ENCODE data around the gene TRIM63. TPM values are rescaled to one million over a fixed set of nuclear protein-coding genes. Genes with fewer than 3 reads are reported as not detected.

Gene TRIM63
- total and polyA plus RNA-seq, 7 donors = 74.2 to 2,937 (median 541) TPM

DNA sequence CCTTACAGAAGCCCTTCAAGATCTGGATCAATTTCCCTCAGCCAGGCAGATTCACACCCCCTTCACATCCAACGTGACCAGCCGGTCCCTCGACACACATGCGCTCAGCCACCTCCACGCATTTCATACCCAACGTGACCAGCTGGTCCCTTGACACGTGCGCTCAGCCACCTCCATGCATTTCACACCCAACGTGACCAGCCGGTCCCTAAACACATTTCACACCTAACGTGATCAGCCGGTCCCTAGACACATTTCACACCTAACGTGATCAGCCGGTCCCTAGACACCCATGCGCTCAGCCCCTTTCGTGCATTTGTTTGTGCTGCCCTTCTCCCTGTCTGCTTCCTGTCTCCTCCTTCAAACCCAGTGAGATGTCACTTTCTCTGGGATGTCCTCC is 60.7 kb downstream of the TRIM63 start:
- TF ChIP-seq, protein P1, sequence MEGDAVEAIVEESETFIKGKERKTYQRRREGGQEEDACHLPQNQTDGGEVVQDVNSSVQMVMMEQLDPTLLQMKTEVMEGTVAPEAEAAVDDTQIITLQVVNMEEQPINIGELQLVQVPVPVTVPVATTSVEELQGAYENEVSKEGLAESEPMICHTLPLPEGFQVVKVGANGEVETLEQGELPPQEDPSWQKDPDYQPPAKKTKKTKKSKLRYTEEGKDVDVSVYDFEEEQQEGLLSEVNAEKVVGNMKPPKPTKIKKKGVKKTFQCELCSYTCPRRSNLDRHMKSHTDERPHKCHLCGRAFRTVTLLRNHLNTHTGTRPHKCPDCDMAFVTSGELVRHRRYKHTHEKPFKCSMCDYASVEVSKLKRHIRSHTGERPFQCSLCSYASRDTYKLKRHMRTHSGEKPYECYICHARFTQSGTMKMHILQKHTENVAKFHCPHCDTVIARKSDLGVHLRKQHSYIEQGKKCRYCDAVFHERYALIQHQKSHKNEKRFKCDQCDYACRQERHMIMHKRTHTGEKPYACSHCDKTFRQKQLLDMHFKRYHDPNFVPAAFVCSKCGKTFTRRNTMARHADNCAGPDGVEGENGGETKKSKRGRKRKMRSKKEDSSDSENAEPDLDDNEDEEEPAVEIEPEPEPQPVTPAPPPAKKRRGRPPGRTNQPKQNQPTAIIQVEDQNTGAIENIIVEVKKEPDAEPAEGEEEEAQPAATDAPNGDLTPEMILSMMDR (IDR thresholded peaks at IDR 0.05) = no peak
- Histone ChIP-seq H3K36me3 (ENCODE audit: insufficient read depth in 1 of 2, low read depth in 1 of 2) (no peaks in the 10 kb centered on the region), H3K27me3 (ENCODE audit: insufficient read depth in 3 of 3, low read length in 2 of 3) (no peaks in the 10 kb centered on the region), H3K27ac (no peak overlapping the region), H3K9me3 (no peaks in the 10 kb centered on the region), H3K4me1 (no peaks in the 10 kb centered on the region), H3K4me3 (no peak overlapping the region)
- ATAC-seq (no peak), DNase-seq (no peak)
- 88 to 92% (median 89%) methylated on average over 16 of the region's 16 CpGs for WGBS, 3 donors
- intact Hi-C loops (cut with DNase I) = no loop called here

DNA sequence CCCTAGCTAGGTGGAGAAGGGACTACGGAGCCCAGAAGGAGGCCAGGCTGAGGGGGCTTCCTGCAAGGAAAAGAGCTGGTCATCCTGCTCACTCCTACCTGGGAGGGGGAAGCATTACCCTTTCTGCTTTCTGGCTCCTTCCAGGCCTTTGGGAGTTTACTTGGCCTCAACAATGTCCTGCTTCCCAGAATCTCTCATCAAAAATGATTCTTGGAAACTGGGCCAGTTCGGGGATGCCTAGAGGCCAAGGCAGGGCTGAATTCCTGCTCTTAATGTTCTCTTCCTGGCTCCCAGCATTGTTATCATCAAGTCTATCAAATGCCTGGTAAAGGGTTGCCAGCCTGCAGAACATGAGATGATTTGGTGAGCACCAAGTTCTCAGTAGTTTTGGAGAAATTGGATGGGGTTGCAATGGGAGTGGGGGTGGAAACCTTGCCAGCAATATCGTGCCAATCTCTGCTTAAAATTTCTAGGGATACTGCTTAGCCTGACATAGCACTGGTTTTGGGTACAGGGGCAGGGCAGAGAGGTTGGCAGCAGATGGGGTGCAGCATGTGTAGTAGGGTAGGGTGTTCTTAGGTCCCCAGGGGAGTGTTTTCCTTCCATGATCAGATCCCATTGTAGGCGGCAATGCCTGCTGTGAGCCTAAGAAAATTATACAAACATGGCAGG is 61.9 kb downstream of the TRIM63 start:
- H3K4me1 ChIP-seq = no peaks in the 10 kb centered on the region
- TF ChIP-seq, protein P1 (IDR thresholded peaks at IDR 0.05) = no peak
- WGBS, 3 donors = 37 to 54% (median 37%) methylated on average over 4 of the region's 4 CpGs
- H3K27ac ChIP-seq = no peak overlapping the region
- no peaks in the 10 kb centered on the region for H3K9me3 ChIP-seq
- no peaks in the 10 kb centered on the region for H3K27me3 ChIP-seq (ENCODE audit: insufficient read depth in 3 of 3, low read length in 2 of 3)
- no peaks in the 10 kb centered on the region for H3K36me3 ChIP-seq (ENCODE audit: insufficient read depth in 1 of 2, low read depth in 1 of 2)
- H3K4me3 ChIP-seq = no peak overlapping the region
- intact Hi-C loops (cut with DNase I) = no loop called here
- no peak for ATAC-seq
- DNase-seq = no peak

DNA sequence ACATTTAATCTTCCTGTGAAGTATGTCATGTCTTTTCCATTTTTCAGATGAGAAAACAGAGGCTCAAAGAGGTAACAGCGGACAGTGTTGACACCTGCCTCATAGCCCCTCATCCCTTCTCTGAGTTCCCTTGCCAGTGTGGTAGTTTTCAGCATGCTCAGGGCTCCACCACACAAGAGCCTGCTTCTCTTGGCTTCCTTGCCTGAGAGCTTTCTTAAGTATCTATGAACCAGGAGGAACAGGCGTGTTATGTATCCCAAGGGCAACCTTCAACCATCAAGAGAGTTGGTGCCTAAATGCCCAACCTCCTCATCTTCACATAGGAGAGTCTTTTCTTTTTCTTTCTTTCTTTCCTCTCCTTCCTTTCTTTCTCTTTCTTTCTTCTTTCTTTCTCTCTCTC is 63.7 kb downstream of the TRIM63 start:
- no peak for ATAC-seq
- H3K27me3 ChIP-seq (ENCODE audit: insufficient read depth in 3 of 3, low read length in 2 of 3) = no peaks in the 10 kb centered on the region
- DNase-seq = no peak
- no peak overlapping the region for H3K27ac ChIP-seq
- no peaks in the 10 kb centered on the region for H3K9me3 ChIP-seq
- peaks cover 1% of the 10 kb centered on the region for H3K4me1 ChIP-seq
- TF ChIP-seq, protein P1 (IDR thresholded peaks at IDR 0.05) = no peak
- no peaks in the 10 kb centered on the region for H3K36me3 ChIP-seq (ENCODE audit: insufficient read depth in 1 of 2, low read depth in 1 of 2)
- intact Hi-C loops (cut with DNase I) = no loop called here
- WGBS, 3 donors = 88 to 94% (median 89%) methylated on average over 2 of the region's 2 CpGs
- H3K4me3 ChIP-seq = no peak overlapping the region

DNA sequence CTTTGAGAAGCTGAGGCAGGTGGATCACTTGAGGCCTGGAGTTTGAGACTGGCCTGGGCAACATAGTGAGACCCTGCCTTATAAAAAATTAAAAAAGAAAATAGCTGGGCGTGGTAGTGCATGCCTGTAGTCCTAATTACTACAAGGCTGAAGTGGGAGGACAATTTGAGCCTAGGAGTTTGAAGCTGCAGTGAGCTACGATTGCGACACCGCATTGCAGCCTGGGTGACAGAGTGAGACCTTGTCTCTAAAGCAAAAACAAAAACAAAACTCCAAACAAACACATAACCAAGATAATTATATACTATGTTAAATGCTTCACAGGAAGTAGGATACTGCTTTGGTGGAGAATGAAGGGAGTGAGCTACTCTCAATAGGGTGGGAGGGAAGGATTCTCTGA is 64.2 kb downstream of the TRIM63 start:
- TF ChIP-seq, protein P1 (IDR thresholded peaks at IDR 0.05) = no peak
- DNase-seq (no peak), ATAC-seq (no peak)
- Histone ChIP-seq H3K27ac (no peak overlapping the region), H3K4me1 (peaks cover 5% of the 10 kb centered on the region), H3K9me3 (no peaks in the 10 kb centered on the region), H3K36me3 (ENCODE audit: insufficient read depth in 1 of 2, low read depth in 1 of 2) (no peaks in the 10 kb centered on the region), H3K4me3 (no peak overlapping the region), H3K27me3 (ENCODE audit: insufficient read depth in 3 of 3, low read length in 2 of 3) (no peaks in the 10 kb centered on the region)
- whole genome bisulfite sequencing, 3 donors = 87 to 93% (median 91%) methylated on average over 4 of the region's 4 CpGs
- intact Hi-C loops (cut with DNase I) = no loop called here

Other genes with a start within 250 kb of the TRIM63 start
- gene MTFR1L, start 247.7 kb downstream of the TRIM63 start, total RNA-seq = 100 to 1,000 TPM in 1 of 4 donors, 10 to 100 TPM in 3; 85.2 to 112 (median 94.1) TPM
- gene MTFR1L, start 247.7 kb downstream of the TRIM63 start, polyA plus RNA-seq = 100 to 1,000 TPM in 2 of 3 donors, 10 to 100 TPM in 1; 99.2 to 135 (median 110) TPM
- under 1 TPM in 2 of 4 donors, not detected in 2; 0.26 to 0.47 TPM for gene AUNIP, start 208.2 kb downstream of the TRIM63 start, total RNA-seq
- under 1 TPM; 0.05 to 0.13 (median 0.07) TPM for gene AUNIP, start 208.2 kb downstream of the TRIM63 start, polyA plus RNA-seq
- gene PAQR7, start 191.9 kb downstream of the TRIM63 start, total RNA-seq = 1 to 10 TPM; 2.2 to 3.7 (median 2.6) TPM
- 1 to 10 TPM; 2.1 to 2.9 (median 2.2) TPM for gene PAQR7, start 191.9 kb downstream of the TRIM63 start, polyA plus RNA-seq
- gene STMN1, start 161.2 kb downstream of the TRIM63 start, total RNA-seq = 10 to 100 TPM; 10.1 to 29.2 (median 16.6) TPM
- gene STMN1, start 161.2 kb downstream of the TRIM63 start, polyA plus RNA-seq = 10 to 100 TPM in 2 of 3 donors, 1 to 10 TPM in 1; 7.6 to 24.8 (median 14.3) TPM
- 10 to 100 TPM in 3 of 4 donors, 1 to 10 TPM in 1; 5.5 to 15.8 (median 13.3) TPM for gene PAFAH2, start 69.6 kb downstream of the TRIM63 start, total RNA-seq
- 10 to 100 TPM in 1 of 3 donors, 1 to 10 TPM in 2; 5.1 to 30.1 (median 8.8) TPM for gene PAFAH2, start 69.6 kb downstream of the TRIM63 start, polyA plus RNA-seq
- 1 to 10 TPM in 3 of 4 donors, under 1 TPM in 1; 0.39 to 4.6 (median 2.1) TPM for gene EXTL1, start 45.9 kb downstream of the TRIM63 start, total RNA-seq
- gene EXTL1, start 45.9 kb downstream of the TRIM63 start, polyA plus RNA-seq = 1 to 10 TPM in 1 of 3 donors, under 1 TPM in 2; 0.61 to 1.1 (median 0.90) TPM
- 1 to 10 TPM in 3 of 4 donors, under 1 TPM in 1; 0.32 to 7.8 (median 4.2) TPM for gene SLC30A2, start 21.5 kb downstream of the TRIM63 start, total RNA-seq
- gene SLC30A2, start 21.5 kb downstream of the TRIM63 start, polyA plus RNA-seq = 1 to 10 TPM in 1 of 3 donors, under 1 TPM in 2; 0.21 to 1.2 (median 0.70) TPM
- 1 to 10 TPM; 3.1 to 7.0 (median 5.3) TPM for gene PDIK1L, start 44.2 kb upstream of the TRIM63 start, total RNA-seq
- gene PDIK1L, start 44.2 kb upstream of the TRIM63 start, polyA plus RNA-seq = 1 to 10 TPM; 1.4 to 5.8 (median 2.4) TPM
- 1 to 10 TPM; 1.2 to 2.9 (median 1.3) TPM for gene FAM110D, start 91.4 kb upstream of the TRIM63 start, total RNA-seq
- 1 to 10 TPM; 1.4 to 1.7 (median 1.7) TPM for gene FAM110D, start 91.4 kb upstream of the TRIM63 start, polyA plus RNA-seq
- gene C1orf232, start 101.3 kb upstream of the TRIM63 start, total RNA-seq = not detected
- not detected for gene C1orf232, start 101.3 kb upstream of the TRIM63 start, polyA plus RNA-seq
- 100 to 1,000 TPM in 1 of 4 donors, 10 to 100 TPM in 3; 75.2 to 116 (median 78.3) TPM for gene ZNF593, start 102.3 kb upstream of the TRIM63 start, total RNA-seq
- gene ZNF593, start 102.3 kb upstream of the TRIM63 start, polyA plus RNA-seq = 100 to 1,000 TPM in 2 of 3 donors, 10 to 100 TPM in 1; 65.7 to 236 (median 162) TPM
- gene ZNF593OS, start 104.2 kb upstream of the TRIM63 start, total RNA-seq = 1 to 10 TPM; 1.6 to 4.2 (median 2.9) TPM
- gene ZNF593OS, start 104.2 kb upstream of the TRIM63 start, polyA plus RNA-seq = under 1 TPM; 0.16 to 0.70 (median 0.44) TPM
- gene CNKSR1, start 109.9 kb upstream of the TRIM63 start, total RNA-seq = 10 to 100 TPM; 54.8 to 90.4 (median 73.0) TPM
- 10 to 100 TPM; 11.0 to 45.3 (median 24.5) TPM for gene CNKSR1, start 109.9 kb upstream of the TRIM63 start, polyA plus RNA-seq
- under 1 TPM in 1 of 4 donors, not detected in 3; 0.24 TPM for gene CATSPER4, start 123.0 kb upstream of the TRIM63 start, total RNA-seq
- under 1 TPM in 1 of 3 donors, not detected in 2; 0.01 TPM for gene CATSPER4, start 123.0 kb upstream of the TRIM63 start, polyA plus RNA-seq
- gene CEP85, start 166.6 kb upstream of the TRIM63 start, total RNA-seq = 10 to 100 TPM; 16.0 to 52.5 (median 41.1) TPM
- gene CEP85, start 166.6 kb upstream of the TRIM63 start, polyA plus RNA-seq = 10 to 100 TPM; 14.8 to 24.2 (median 18.0) TPM
- 10 to 100 TPM; 21.4 to 30.6 (median 22.6) TPM for gene SH3BGRL3, start 212.5 kb upstream of the TRIM63 start, total RNA-seq
- gene SH3BGRL3, start 212.5 kb upstream of the TRIM63 start, polyA plus RNA-seq = 10 to 100 TPM; 10.9 to 78.1 (median 18.2) TPM
- 1 to 10 TPM; 3.5 to 7.0 (median 3.9) TPM for gene UBXN11, start 239.0 kb upstream of the TRIM63 start, total RNA-seq
- 1 to 10 TPM; 3.9 to 6.8 (median 5.8) TPM for gene UBXN11, start 239.0 kb upstream of the TRIM63 start, polyA plus RNA-seq

Data from psoas muscle (tissue), 8 donors.